K562 (cell line): ENCODE measurements around the gene DPEP3. TPM values are rescaled to one million over a fixed set of nuclear protein-coding genes. Genes with fewer than 3 reads are reported as not detected.
A peak's percentile ranks its signal among the peaks of the same experiment; 100 is the strongest.

Source experiments
- ATAC-seq: fragments of 200-7000 bp; cut with Tn5 transposase; 3 replicates; pipeline ENCODE4 v1.9.1; 2020; ENCODE audit warnings: moderate library complexity
- BruUV-seq: library from RNA; stranded (reverse); fragments of 400-500 nt; replicated peaks from 2 replicates; lab custom pipeline; 2021; lab: Mats Ljungman, UMichigan
- CTCF ChIA-PET: fragments of 300-600 bp; formaldehyde crosslinking; extraction: SDS; loops from one replicate; lab custom pipeline; 2021; ENCODE audit warnings: low intra/inter-chr PET ratio; lab: Yijun Ruan, JAX
- POLR2A ChIA-PET: fragments of 300-600, 350-650 bp; sonication (Branson Sonifier 250); formaldehyde crosslinking; extraction: SDS; loops from one replicate; lab custom pipeline; 2021; ENCODE audit warnings: antibody characterized with exemption, inconsistent platforms; lab: Yijun Ruan, JAX
- DNase-seq, 4 experiments: peaks; one replicate each; pipeline versions ENCODE4 v3.0.0 to v3.0.0-alpha.2; 2011 to 2018; ENCODE audit warnings: low spot score in 3 of 4, mixed read lengths in 3 of 4; ENCODE audit errors: extremely low read depth in 1 of 4
- FAIRE-seq: peaks from 2 replicates; lab custom pipeline; 2011; peaks lifted over from hg19 to GRCh38; lab: Jason Lieb, UNC
- H2AFZ ChIP-seq: 2 replicates; pipeline ENCODE4 v1.6.0; 2011; ENCODE audit warnings: low read depth, low read length, control low read depth, inconsistent platforms
- H3K27ac ChIP-seq: fragments of 200-600 bp; 3 replicates; pipeline ENCODE4 v1.8.0; 2011; ENCODE audit warnings: low read depth, mild to moderate bottlenecking, control low read depth, inconsistent platforms, low read length, moderate library complexity, mixed read lengths; ENCODE audit errors: extremely low read depth
- H3K27me3 ChIP-seq, 2 experiments: fragments of 300-600 bp in 1 of 2; 2 replicates in 1 of 2; 3 replicates in 1 of 2; pipeline versions ENCODE4 v1.6.0 to v1.8.0; 2011; ENCODE audit warnings: inconsistent platforms in 2 of 2, low read length in 2 of 2, mild to moderate bottlenecking in 1 of 2, mixed read lengths in 1 of 2, moderate library complexity in 1 of 2; ENCODE audit not compliant: control insufficient read depth in 2 of 2, insufficient read depth in 2 of 2
- H3K36me3 ChIP-seq: fragments of 300-600 bp; 3 replicates; pipeline ENCODE4 v1.8.0; 2011; ENCODE audit warnings: mild to moderate bottlenecking, low read length, inconsistent platforms; ENCODE audit not compliant: control insufficient read depth, insufficient read depth
- H3K4me1 ChIP-seq, 2 experiments: fragments of 200-600 bp in 1 of 2; replicated peaks in 1 of 2; 2 replicates in 1 of 2; 3 replicates in 1 of 2; pipeline versions ENCODE4 v1.5.1 to v1.8.0; 2011; ENCODE audit warnings: inconsistent platforms in 2 of 2, low read length in 2 of 2, mild to moderate bottlenecking in 1 of 2, mixed read lengths in 1 of 2, moderate library complexity in 1 of 2; ENCODE audit not compliant: control insufficient read depth in 2 of 2, insufficient read depth in 2 of 2
- H3K4me2 ChIP-seq: 2 replicates; pipeline ENCODE4 v1.6.1; 2011; ENCODE audit warnings: low read length, control low read depth, inconsistent platforms, mixed read lengths; ENCODE audit not compliant: insufficient read depth
- H3K4me3 ChIP-seq: fragments of 200-600 bp; sonication (generic), shearing (Covaris generic); 2 replicates; pipeline ENCODE4 v1.5.1; 2016; ENCODE audit warnings: control low read depth, inconsistent platforms
- H3K79me2 ChIP-seq: fragments of 200-600 bp; 3 replicates; pipeline ENCODE4 v1.8.0; 2011; ENCODE audit warnings: low read length, inconsistent platforms; ENCODE audit not compliant: control insufficient read depth, insufficient read depth
- H3K9ac ChIP-seq, 2 experiments: 2 replicates each; pipeline versions ENCODE4 v1.6.0 to v1.6.1; 2011; ENCODE audit warnings: low read depth in 2 of 2, low read length in 2 of 2, control low read depth in 1 of 2, inconsistent platforms in 1 of 2, mild to moderate bottlenecking in 1 of 2, mixed read lengths in 1 of 2; ENCODE audit not compliant: insufficient read depth in 1 of 2
- H3K9me1 ChIP-seq: one replicate; pipeline ENCODE4 v1.6.0; 2011; ENCODE audit warnings: inconsistent platforms, mild to moderate bottlenecking, low read length, moderate library complexity; ENCODE audit not compliant: control insufficient read depth, insufficient read depth
- H3K9me3 ChIP-seq: replicated peaks from 2 replicates; pipeline ENCODE4 v1.5.1; 2011; ENCODE audit warnings: low read depth, low read length, inconsistent platforms; ENCODE audit not compliant: control insufficient read depth, insufficient read depth
- H4K20me1 ChIP-seq: replicated peaks from 2 replicates; pipeline ENCODE4 v1.6.1; 2011; ENCODE audit warnings: low read length, inconsistent platforms, mixed read lengths; ENCODE audit not compliant: control insufficient read depth, insufficient read depth
- IRF2 ChIP-seq: sonication (generic); formaldehyde crosslinking; IDR thresholded peaks from 2 replicates; pipeline ENCODE4 v1.8.1; 2022; ENCODE audit warnings: mild to moderate bottlenecking, missing genetic modification reagents
- MCM5 ChIP-seq: fragments of 450-650 bp; IDR thresholded peaks from 2 replicates; pipeline ENCODE4 v1.6.1; 2016; ENCODE audit warnings: low read depth
- SLC30A9 ChIP-seq: fragments of 250-450 bp; sonication (Bioruptor Pico); IDR thresholded peaks from 2 replicates; pipeline ENCODE4 v1.8.0; 2022; ENCODE audit warnings: mild to moderate bottlenecking, moderate library complexity
- TCF7L2 ChIP-seq: fragments of 150-350 bp; IDR thresholded peaks from 2 replicates; pipeline ENCODE4 v1.6.1; 2016; ENCODE audit warnings: low read depth, mild to moderate bottlenecking, low read length, moderate library complexity
- WGBS: fragments of 100-300 bp; shearing (Covaris generic); methylation state at CpG from one replicate; pipeline ENCODE4 v1.1.6; 2016; ENCODE audit warnings: low coverage, mixed read lengths; ENCODE audit not compliant: insufficient coverage; ENCODE audit errors: missing lambda C conversion rate; 5-methylcytosine and 5-hydroxymethylcytosine counted together
- in situ Hi-C: fragments of 300-500 bp; cut with MboI; formaldehyde crosslinking; loops from 4 replicates; pipeline ENCODE4 v1.15.0; 2018; ENCODE audit warnings: inconsistent platforms, mixed read lengths
- intact Hi-C: fragments of 100-400 bp; cut with micrococcal nuclease; formaldehyde crosslinking; loops from 2 replicates; pipeline ENCODE4 v1.14.2; 2022
- polyA plus RNA-seq, 8 experiments: library from polyadenylated mRNA; depleted of rRNA in 4 of 8; stranded (reverse) in 5 of 8; unstranded in 3 of 8; fragments of >200 nt; fragmentation: Nextera tagmentation in 2 of 8; fragmentation: Illumina TruSeq in 1 of 8; extraction: Ambion mirVana in 2 of 8; extraction: Trizol in 1 of 8; gene quantifications; 2 replicates each; pipeline versions ENCODE4 v1.2.1 to v1.2.3, GENCODE V29; 2011 to 2014; ENCODE audit warnings: inconsistent platforms in 1 of 8, missing spikeins in 1 of 8
- total RNA-seq, 7 experiments: library from RNA; depleted of rRNA in 6 of 7; stranded (reverse); fragments of >200 nt in 6 of 7; fragmentation: Illumina TruSeq in 2 of 7; extraction: Trizol in 2 of 7; gene quantifications; 2 replicates each; pipeline versions ENCODE4 v1.2.1 to v1.2.3, GENCODE V29; 2011 to 2021; ENCODE audit warnings: low replicate concordance in 1 of 7
- TF ChIP-seq, protein P1 (sequence below): fragments of 450-650 bp; IDR thresholded peaks from 2 replicates; pipeline ENCODE4 v1.6.1; 2016; ENCODE audit warnings: low read depth, mild to moderate bottlenecking, moderate library complexity
- TF ChIP-seq, protein P2 (sequence below): sonication (generic); formaldehyde crosslinking; IDR thresholded peaks from 2 replicates; pipeline ENCODE4 v1.5.0; 2020; ENCODE audit warnings: missing genetic modification reagents

The DPEP3 gene
- total and polyA plus RNA-seq, 9 of the 15 experiments (the other 6 are each of a cell fraction or from before 2014, with no cell fraction given) = not detected

DNA sequence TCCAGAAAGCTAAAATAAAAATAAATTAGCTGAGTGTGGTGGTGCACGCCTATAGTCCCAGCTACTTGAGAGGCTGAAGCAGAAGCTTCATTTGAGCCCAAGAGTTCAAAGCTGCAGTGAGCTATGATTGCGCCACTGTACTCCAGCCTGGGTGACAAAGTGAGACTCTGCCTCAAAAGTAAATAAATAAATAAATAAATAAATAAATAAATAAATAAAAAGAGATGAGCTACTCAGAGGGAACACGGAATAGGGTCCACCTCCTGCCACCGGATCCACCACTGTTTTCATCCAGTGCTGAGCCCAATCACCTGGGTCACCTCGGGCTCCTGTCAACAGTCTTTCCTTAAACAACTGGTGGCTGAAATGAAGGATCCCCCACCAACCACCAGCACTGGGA, 6.7 kb upstream of the DPEP3 start:
- FAIRE-seq = no peak
- H3K36me3 ChIP-seq = no peaks in the 10 kb centered on the region
- no peak for TF ChIP-seq SLC30A9 (CRISPR knock-in tag)
- no peak for TF ChIP-seq IRF2 (CRISPR knock-in tag)
- TF ChIP-seq TCF7L2 = no peak
- TF ChIP-seq, protein P1, sequence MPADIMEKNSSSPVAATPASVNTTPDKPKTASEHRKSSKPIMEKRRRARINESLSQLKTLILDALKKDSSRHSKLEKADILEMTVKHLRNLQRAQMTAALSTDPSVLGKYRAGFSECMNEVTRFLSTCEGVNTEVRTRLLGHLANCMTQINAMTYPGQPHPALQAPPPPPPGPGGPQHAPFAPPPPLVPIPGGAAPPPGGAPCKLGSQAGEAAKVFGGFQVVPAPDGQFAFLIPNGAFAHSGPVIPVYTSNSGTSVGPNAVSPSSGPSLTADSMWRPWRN = no peak
- TF ChIP-seq, protein P2, sequence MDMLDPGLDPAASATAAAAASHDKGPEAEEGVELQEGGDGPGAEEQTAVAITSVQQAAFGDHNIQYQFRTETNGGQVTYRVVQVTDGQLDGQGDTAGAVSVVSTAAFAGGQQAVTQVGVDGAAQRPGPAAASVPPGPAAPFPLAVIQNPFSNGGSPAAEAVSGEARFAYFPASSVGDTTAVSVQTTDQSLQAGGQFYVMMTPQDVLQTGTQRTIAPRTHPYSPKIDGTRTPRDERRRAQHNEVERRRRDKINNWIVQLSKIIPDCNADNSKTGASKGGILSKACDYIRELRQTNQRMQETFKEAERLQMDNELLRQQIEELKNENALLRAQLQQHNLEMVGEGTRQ (CRISPR knock-in tag) = no peak
- TF ChIP-seq MCM5 = no peak
- TF ChIP-seq, all 486 proteins: peak for 0
- no peak for ATAC-seq
- intact Hi-C loops = no loop called here
- Histone ChIP-seq H3K27ac (no peak overlapping the region), H3K9ac (no peak overlapping the region; a peak in 1 of 4 replicates), H3K79me2 (no peaks in the 10 kb centered on the region), H3K9me3 (no peaks in the 10 kb centered on the region), H3K4me2 (no peak overlapping the region), H3K4me1 (peaks cover 19 to 20% of the 10 kb centered on the region in 2 experiments), H3K4me3 (no peak overlapping the region), H2AFZ (peak overlapping the region; percentile 79), H4K20me1 (no peaks in the 10 kb centered on the region), H3K27me3 (no peaks in the 10 kb centered on the region), H3K9me1 (no peaks in the 10 kb centered on the region)
- in situ Hi-C loops = no loop called here
- 59% methylated on average over 5 of the region's 5 CpGs for WGBS
- no TSS peak for BruUV-seq
- ChIA-PET POLR2A (interaction anchor here (0.7 to 1.5 kb wide), 2 partner anchors 35 to 44 kb away, joined by 3 to 5 read pairs; partner anchors contain the start of genes DDX28 and DUS2), CTCF (no interaction called here)
- no peak for DNase-seq
